Measurements from ENCODE around the gene SLIT3. TPM values are rescaled to one million over a fixed set of nuclear protein-coding genes. Genes with fewer than 3 reads are reported as not detected.

Gene SLIT3
- total RNA-seq, result 70.0 TPM
- long read RNA-seq, partial matches to known transcripts, result 41 of 54 reads
- long read RNA-seq, other reads (novel, unspliced or antisense), result 13 of 54 reads

DNA sequence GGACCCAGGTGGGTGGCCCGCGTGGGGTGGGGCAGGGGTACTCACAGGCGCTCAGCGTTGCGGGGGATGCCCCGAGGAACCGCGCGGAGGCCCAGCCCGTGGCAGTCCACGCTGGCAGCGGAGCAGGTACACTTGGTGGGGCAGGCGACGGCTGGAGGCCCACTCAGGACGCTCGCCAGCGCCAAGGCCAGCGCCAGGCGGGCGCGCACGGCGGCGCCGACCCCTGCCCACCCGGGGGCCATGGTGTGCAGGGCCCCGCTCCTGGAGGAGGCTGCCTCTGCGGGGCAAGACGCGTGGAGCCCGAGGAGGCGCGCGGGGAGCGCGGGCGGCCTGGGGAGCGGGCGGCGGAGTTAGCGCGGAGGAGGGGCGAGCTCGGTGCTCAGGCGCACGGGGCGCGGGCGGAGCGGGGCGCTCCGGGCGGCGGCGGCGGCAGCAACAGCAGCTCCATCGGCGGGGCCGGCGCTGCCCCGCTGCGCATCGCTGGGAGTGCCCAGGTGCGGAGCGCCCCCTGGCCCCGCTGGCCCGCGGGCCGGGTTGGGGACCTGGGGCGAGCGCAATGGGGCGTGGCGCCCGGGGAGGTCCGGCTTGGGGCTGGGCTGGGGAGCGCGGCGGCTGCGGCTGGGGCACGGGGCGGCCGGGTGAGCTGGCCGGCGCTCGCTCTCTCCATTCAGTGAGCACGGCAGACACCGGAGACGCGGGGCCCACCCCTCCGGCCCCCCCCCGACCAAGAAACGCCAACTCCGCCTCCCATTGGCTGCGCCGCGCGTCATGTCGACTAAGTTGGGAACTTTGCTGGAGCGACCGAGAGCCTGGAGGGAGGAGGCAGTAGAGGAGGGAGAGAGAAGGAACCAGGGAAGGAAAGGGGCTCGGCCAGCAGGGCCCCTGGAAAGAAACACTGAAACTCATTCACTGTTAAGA, at the start of gene SLIT3:
Gene SLIT3, minus strand, starts transcription at position 672 of the 918 bp plus-strand sequence. Its CDS starts 430 bp downstream, at position 242.
- no peaks in the 10 kb centered on the region for H3K9me3 ChIP-seq
- TF ChIP-seq, protein P1, sequence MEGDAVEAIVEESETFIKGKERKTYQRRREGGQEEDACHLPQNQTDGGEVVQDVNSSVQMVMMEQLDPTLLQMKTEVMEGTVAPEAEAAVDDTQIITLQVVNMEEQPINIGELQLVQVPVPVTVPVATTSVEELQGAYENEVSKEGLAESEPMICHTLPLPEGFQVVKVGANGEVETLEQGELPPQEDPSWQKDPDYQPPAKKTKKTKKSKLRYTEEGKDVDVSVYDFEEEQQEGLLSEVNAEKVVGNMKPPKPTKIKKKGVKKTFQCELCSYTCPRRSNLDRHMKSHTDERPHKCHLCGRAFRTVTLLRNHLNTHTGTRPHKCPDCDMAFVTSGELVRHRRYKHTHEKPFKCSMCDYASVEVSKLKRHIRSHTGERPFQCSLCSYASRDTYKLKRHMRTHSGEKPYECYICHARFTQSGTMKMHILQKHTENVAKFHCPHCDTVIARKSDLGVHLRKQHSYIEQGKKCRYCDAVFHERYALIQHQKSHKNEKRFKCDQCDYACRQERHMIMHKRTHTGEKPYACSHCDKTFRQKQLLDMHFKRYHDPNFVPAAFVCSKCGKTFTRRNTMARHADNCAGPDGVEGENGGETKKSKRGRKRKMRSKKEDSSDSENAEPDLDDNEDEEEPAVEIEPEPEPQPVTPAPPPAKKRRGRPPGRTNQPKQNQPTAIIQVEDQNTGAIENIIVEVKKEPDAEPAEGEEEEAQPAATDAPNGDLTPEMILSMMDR (IDR thresholded peaks at IDR 0.05), result no peak
- peak within 1 kb of the TSS; percentile 53 for H3K4me3 ChIP-seq
- ATAC-seq (peak; percentile 36), DNase-seq (peak; percentile 69)
- no peaks in the 10 kb centered on the region for H3K36me3 ChIP-seq
- H3K27ac ChIP-seq, result peak within 1 kb of the TSS; percentile 74
- H3K27me3 ChIP-seq, result peaks cover 41% of the 10 kb centered on the region
- intact Hi-C loops (cut with DNase I), result loop anchor here (10.0 kb wide), 1 partner anchor 316 kb away; no protein-coding TSS in a partner anchor
- no peaks in the 10 kb centered on the region for H3K4me1 ChIP-seq

DNA sequence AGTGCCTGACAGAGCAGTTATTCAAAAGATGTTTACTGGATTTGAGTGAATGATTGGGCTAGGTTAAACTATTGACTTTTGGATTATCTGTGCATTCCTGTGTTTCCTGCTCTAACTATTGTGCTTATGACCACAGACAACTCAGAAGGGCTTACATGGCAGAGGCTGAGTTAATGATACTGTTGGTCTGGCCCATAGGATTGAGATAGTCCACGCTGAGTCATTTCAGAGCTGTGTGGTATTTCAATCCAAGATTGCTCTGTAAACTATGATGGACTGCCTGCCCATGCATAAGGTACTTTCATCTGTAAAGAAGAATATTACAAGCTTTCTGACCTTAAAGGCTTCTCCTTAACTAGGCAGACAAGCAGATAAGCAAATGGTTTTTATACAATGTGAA, 49.1 kb upstream of the SLIT3 start:
- Histone ChIP-seq H3K9me3 (no peaks in the 10 kb centered on the region), H3K4me3 (no peak overlapping the region), H3K36me3 (no peaks in the 10 kb centered on the region), H3K4me1 (no peaks in the 10 kb centered on the region), H3K27ac (no peak overlapping the region), H3K27me3 (no peaks in the 10 kb centered on the region)
- TF ChIP-seq, protein P1 (IDR thresholded peaks at IDR 0.05), result no peak
- DNase-seq (no peak), ATAC-seq (no peak)
- intact Hi-C loops (cut with DNase I), result no loop called here

DNA sequence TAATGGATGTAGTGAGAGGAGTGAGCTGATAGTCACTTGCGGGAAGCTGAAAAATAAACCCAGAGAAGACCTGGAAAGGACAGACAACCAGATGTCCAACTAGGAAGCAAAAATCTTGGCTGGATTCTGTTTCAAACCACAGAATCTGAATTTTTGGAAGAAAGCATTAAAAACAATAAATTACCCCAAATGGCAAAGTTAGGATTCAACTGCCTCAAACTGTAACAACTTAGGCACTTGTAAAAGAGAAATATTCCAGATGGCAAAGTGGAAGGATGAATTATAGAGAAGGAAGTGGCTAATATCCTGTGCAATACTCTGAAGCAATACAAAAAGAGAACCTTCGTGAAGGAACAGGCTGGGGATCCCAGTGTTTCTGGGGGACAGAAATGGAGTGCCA, 46.8 kb upstream of the SLIT3 start:
- DNase-seq (no peak), ATAC-seq (no peak)
- Histone ChIP-seq H3K27ac (no peak overlapping the region), H3K36me3 (no peaks in the 10 kb centered on the region), H3K4me1 (no peaks in the 10 kb centered on the region), H3K27me3 (no peaks in the 10 kb centered on the region), H3K4me3 (no peak overlapping the region), H3K9me3 (no peaks in the 10 kb centered on the region)
- TF ChIP-seq, protein P1 (IDR thresholded peaks at IDR 0.05), result no peak
- intact Hi-C loops (cut with DNase I), result no loop called here

DNA sequence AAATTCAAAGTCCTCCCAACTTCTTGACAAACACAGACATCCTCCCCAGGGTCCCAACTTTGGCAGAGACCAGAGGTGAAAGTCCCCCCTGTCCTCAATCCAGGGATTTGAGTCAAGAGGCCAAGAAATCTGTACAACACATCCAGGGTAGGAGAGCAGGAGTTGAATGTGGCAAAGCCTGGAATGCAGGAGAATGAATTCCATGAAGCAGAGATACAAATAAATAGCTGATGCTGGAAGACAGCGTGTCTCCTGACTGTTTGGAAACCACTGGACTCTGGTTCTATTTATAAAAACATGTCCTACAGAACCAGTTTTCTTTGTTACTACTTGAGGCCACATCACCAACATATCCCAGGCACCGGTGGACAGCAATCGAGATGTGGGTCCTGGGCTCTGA, 43.7 kb upstream of the SLIT3 start:
- DNase-seq (no peak), ATAC-seq (no peak)
- H3K27ac ChIP-seq, result no peak overlapping the region
- no peaks in the 10 kb centered on the region for H3K4me1 ChIP-seq
- no peaks in the 10 kb centered on the region for H3K9me3 ChIP-seq
- H3K27me3 ChIP-seq, result no peaks in the 10 kb centered on the region
- no peak overlapping the region for H3K4me3 ChIP-seq
- TF ChIP-seq, protein P1 (IDR thresholded peaks at IDR 0.05), result no peak
- no peaks in the 10 kb centered on the region for H3K36me3 ChIP-seq
- intact Hi-C loops (cut with DNase I), result no loop called here

DNA sequence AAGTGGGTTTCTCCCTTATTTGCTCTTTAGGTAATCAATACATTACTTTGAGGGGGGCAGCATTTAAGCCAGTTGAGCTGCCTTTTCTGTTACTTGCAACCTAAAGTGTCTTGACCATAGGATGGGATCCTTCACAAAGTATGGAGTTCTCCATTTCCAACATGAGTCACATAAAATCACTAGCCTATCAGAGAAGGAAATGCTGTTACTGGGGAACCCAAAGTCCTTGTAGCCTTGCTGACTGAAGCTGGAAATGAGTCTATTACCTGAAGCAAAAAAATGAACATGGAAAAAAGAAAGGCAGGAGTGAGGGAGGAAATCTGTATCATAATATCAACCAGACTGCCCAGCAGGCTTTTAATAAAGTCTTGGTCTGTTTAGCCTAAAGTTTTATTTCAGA, 42.8 kb upstream of the SLIT3 start:
- Histone ChIP-seq H3K27me3 (no peaks in the 10 kb centered on the region), H3K36me3 (no peaks in the 10 kb centered on the region), H3K27ac (no peak overlapping the region), H3K4me1 (no peaks in the 10 kb centered on the region), H3K4me3 (no peak overlapping the region), H3K9me3 (no peaks in the 10 kb centered on the region)
- TF ChIP-seq, protein P1 (IDR thresholded peaks at IDR 0.05), result no peak
- no peak for ATAC-seq
- intact Hi-C loops (cut with DNase I), result no loop called here
- DNase-seq, result no peak

All from upper lobe of right lung (tissue), 1 donor.